GM10266 (cell line): ENCODE measurements around the gene TMPRSS13.
"Not testable (repeated sequence)": the region's sequence is repeated elsewhere in the genome, so short reads cannot be mapped to it uniquely, and the experiment has no call there.

Source experiments
- DNase-seq: peaks from one replicate; pipeline ENCODE4 v3.0.0; 2012; ENCODE audit errors: extremely low spot score
- TF ChIP-seq, protein P1 (sequence below): IDR thresholded peaks from 2 replicates; pipeline ENCODE4 v1.5.1; 2012; ENCODE audit warnings: mild to moderate bottlenecking, low read depth; ENCODE audit not compliant: control insufficient read depth, insufficient read depth; ENCODE audit errors: missing control alignments

TMPRSS13 gene

DNA sequence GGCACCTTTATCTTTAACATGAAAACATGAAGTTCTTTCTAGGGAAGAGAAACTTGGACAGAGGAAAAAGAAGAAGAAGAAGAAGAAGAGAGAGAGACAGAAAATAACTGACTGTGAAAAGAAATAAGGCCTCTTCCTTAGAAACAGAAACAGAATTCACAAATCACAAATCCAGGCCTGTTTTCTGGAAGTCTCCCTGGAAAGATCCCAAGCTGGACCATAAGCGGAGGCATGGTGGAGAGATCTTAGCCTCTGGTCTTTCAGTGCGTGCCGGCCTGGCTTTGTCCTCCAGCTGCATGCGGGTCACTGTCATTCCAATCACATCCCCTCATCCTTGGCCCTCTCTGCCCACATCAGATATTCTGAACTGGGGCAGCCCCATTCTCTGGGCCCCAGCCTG, 59.6 kb downstream of the TMPRSS13 start:
- TF ChIP-seq, protein P1, sequence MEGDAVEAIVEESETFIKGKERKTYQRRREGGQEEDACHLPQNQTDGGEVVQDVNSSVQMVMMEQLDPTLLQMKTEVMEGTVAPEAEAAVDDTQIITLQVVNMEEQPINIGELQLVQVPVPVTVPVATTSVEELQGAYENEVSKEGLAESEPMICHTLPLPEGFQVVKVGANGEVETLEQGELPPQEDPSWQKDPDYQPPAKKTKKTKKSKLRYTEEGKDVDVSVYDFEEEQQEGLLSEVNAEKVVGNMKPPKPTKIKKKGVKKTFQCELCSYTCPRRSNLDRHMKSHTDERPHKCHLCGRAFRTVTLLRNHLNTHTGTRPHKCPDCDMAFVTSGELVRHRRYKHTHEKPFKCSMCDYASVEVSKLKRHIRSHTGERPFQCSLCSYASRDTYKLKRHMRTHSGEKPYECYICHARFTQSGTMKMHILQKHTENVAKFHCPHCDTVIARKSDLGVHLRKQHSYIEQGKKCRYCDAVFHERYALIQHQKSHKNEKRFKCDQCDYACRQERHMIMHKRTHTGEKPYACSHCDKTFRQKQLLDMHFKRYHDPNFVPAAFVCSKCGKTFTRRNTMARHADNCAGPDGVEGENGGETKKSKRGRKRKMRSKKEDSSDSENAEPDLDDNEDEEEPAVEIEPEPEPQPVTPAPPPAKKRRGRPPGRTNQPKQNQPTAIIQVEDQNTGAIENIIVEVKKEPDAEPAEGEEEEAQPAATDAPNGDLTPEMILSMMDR, result no peak
- DNase-seq, result no peak

DNA sequence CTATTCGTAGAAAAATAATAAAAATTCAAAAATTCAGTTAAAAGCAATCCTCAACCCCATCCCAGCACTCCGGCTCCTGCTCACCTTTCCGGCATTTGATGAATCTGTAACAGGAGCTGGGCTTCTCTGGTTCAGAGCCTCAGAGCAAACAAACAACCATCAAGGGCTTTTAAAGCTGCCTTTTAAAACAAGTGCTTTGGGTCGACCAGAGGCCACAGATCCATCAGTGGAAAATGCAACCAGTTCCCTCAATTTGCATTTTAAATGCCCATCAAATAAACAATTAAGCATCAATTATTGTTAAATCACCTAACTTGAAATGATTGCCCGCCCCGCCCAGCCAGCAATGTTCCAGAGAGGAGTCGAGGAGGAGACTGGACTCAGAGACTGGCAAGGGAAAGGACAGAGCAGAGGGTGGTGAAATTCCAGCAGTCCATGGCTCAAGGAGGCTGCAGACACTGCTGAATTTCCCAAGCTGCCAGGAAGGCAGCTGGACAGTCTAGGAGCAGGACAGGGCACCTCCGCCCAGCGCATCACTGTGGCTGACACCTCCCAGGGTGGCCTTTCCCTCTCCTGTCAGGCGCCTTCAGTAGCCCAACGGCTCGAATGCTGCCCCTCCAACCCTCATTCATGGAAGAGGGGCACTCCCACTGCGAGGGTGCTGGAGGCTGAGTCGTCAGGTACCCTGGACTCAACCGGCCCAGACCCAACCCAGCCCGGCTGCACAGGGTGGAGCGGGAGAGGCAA, 60.2 kb downstream of the TMPRSS13 start:
- TF ChIP-seq, protein P1, result no peak
- DNase-seq, result no peak

DNA sequence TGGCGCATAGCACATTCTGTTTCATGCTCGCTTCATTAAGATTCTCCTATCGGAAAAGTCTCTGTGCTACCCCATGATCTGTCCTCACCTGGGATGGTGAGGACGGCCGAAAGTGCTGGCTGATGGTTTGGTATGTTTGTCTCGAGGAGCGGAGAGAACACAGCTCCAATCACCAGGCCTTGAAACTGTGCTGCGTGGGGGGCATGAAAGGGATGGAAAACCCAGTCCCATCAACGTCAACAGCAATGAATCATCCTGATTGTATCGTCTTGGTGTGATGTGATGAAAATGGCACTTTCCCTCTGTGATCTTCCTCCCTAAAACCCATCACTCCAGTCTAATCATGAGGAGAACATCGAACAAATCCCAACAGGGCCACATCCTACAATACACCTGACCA, 61.1 kb downstream of the TMPRSS13 start:
- TF ChIP-seq, protein P1, result no peak
- DNase-seq, result no peak

DNA sequence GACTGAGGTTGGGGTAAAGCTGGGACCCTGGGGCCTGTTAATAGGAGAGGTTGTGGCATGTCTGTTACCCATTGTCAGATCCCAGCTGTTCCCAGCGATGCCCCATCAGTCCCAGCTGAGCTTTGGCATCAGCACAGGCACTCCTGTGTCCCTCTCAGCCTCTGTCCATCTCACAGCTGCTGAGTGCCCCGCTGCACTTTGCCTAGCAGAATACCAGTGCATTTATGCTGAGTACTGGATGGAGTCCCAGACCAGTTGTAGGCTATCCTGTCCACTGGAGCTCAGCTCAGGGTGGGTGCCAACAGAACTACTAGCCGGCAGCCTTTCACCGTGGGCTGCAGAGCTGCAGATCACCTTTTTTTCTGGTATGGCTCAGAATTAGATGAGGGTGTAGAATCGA, 62.7 kb downstream of the TMPRSS13 start:
- TF ChIP-seq, protein P1, result no peak
- no peak for DNase-seq

DNA sequence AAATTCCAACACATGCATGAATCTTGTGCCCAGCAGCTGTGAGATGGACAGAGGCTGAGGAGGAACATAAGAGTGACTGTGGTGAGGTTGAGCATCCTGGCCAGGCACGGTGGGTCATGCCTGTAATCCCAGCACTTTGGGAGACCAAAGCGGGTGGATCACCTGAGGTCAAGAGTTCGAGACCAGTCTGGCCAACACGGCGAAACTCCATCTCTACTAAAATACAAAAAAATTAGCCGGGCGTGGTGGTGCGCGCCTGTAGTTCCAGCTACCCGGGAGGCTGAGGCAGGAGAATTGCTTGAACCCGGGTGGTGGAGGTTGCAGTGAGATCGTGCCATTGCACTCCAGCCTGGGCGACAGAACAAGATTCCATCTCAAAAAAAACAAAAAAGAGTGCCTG, 63.7 kb downstream of the TMPRSS13 start:
- not testable (repeated sequence) for DNase-seq

DNA sequence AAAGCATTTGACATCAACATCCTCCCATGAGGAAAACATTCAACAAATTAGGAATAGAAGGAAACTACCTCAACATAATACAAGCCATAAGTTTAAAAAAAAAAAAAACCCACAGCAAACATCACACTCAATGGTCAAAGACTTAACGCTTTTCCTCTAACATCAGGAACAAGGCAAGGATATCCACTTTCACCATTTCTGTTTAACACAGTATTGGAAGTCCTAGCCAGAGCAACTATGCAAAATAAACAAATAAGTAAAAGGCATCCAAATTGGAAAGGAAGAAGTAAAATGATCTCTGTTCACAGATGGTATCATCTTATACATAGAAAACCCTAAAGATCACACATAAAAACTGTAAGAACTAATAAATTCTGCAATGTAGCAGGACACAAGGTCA, 65.8 kb downstream of the TMPRSS13 start:
- DNase-seq, result no peak
- TF ChIP-seq, protein P1, result no peak

DNA sequence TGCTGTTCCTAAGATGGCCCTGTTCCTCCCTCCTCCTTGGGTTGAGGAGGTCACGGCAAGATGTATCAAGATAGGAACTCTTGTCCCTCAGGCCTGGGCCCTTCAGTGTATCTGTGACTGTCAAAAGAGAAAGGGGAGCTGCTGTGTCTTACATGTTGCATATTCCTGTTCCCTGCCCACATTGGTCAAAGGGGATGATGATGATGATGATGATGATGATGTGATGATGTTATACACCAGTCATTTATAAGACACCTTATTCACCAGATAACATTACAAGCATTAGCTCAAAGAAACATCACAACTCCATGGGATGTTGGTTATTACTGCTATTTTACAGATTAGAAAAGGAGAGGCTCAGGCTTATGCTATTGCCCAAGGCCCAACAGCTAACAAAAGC, 66.4 kb downstream of the TMPRSS13 start:
- TF ChIP-seq, protein P1, result no peak
- DNase-seq, result no peak

DNA sequence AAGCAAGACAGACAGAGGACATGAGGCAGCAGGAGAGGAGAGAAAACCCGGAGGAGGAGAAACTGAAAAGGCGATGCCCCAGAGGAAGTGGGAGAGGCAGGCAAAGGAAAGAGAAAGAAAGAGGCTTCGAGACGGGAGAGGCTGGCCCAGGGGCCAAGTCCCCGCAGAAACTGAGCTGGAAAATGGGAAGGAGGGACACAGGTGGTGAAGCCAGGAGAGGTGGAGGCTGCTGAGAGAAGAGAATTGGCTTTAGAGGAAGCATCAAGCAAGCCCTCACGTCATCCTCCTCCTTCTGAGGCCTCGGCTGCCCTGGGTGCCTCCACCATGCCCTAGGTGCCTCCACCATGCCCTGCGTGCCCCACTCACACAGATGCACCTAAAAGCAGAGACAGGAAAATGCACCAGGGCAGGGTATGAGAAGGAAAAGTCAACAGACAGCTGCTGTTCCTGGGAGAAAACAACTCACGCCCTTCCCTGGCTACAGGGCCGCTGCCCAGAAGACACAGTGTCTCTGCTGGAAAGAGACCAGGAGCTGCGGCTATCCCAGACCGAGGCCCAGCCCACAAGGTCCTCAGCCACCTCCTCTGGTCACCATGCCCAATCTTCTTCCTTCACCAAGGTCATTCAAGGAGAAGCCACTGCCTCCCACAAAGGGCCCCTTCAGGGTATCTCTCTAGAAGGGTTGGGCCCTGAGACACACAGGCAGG, 67.0 kb downstream of the TMPRSS13 start:
- TF ChIP-seq, protein P1, result no peak
- no peak for DNase-seq
